ENCODE results near the gene PRDM16. TPM values are rescaled to one million over a fixed set of nuclear protein-coding genes. Genes with fewer than 3 reads are reported as not detected.

The PRDM16 gene
- polyA plus RNA-seq, 1 donor from 2014 or later, result 0.21 TPM

DNA sequence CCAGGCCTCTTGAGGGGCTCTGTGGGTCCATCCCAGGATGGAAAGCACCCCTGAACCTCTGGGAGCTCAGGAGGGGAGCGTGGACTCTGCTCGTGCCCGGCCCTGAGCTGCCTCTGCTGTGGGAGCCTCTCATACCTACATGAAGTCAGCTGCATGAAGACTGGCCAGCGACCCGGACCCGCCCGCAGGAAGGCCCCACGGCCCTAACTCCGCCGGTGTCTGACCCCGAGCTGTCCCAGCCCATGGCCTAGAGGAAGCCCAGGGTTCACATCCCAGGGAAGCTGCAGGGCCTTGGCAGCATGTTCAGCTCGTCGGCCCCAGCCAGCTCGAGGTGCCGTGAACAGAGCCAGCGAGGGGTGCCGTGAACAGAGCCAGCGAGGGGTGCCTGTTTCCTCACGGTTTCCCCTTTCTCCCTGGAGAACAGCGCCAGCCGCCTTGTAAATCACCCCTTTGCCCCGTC, 207.4 kb downstream of the PRDM16 start:
- Histone ChIP-seq H3K79me2 (replicated peaks; ENCODE audit: insufficient read depth, low read length) (no peaks in the 10 kb centered on the region), H3F3A (ENCODE audit: insufficient read depth, low read length, poor library complexity, severe bottlenecking) (no peaks in the 10 kb centered on the region), H3K36me3 (ENCODE audit: insufficient read depth, low read length) (no peaks in the 10 kb centered on the region), H4K20me1 (ENCODE audit: insufficient read depth) (no peaks in the 10 kb centered on the region), H3K9ac (ENCODE audit: low read length) (no peak overlapping the region), H3K27me3 (ENCODE audit: insufficient read depth, low read depth, low read length) (no peaks in the 10 kb centered on the region), H3K4me2 (ENCODE audit: low read length) (no peak overlapping the region), H2AFZ (ENCODE audit: low read depth, low read length) (no peak overlapping the region), H3K27ac (ENCODE audit: low read length) (no peak overlapping the region), H3K4me3 (ENCODE audit: low read length) (no peak overlapping the region), H3K9me2 (ENCODE audit: insufficient read depth, low read length) (no peaks in the 10 kb centered on the region), H3K9me3 (ENCODE audit: low read length) (no peaks in the 10 kb centered on the region)
- no peak for TF ChIP-seq SMC3 (conservative IDR thresholded peaks at IDR 0.05; ENCODE audit: poor library complexity)
- TF ChIP-seq TAF1 (IDR thresholded peaks at IDR 0.05; ENCODE audit: low read depth), result no peak
- TF ChIP-seq MXI1 (conservative IDR thresholded peaks at IDR 0.05; ENCODE audit: poor library complexity, severe bottlenecking), result no peak
- TF ChIP-seq, protein P1, sequence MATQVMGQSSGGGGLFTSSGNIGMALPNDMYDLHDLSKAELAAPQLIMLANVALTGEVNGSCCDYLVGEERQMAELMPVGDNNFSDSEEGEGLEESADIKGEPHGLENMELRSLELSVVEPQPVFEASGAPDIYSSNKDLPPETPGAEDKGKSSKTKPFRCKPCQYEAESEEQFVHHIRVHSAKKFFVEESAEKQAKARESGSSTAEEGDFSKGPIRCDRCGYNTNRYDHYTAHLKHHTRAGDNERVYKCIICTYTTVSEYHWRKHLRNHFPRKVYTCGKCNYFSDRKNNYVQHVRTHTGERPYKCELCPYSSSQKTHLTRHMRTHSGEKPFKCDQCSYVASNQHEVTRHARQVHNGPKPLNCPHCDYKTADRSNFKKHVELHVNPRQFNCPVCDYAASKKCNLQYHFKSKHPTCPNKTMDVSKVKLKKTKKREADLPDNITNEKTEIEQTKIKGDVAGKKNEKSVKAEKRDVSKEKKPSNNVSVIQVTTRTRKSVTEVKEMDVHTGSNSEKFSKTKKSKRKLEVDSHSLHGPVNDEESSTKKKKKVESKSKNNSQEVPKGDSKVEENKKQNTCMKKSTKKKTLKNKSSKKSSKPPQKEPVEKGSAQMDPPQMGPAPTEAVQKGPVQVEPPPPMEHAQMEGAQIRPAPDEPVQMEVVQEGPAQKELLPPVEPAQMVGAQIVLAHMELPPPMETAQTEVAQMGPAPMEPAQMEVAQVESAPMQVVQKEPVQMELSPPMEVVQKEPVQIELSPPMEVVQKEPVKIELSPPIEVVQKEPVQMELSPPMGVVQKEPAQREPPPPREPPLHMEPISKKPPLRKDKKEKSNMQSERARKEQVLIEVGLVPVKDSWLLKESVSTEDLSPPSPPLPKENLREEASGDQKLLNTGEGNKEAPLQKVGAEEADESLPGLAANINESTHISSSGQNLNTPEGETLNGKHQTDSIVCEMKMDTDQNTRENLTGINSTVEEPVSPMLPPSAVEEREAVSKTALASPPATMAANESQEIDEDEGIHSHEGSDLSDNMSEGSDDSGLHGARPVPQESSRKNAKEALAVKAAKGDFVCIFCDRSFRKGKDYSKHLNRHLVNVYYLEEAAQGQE (IDR thresholded peaks at IDR 0.05; ENCODE audit: borderline replicate concordance), result no peak

GRCh38 chr1:3277011-3277471, 208.0 kb downstream of the PRDM16 start:
- Histone ChIP-seq H3K27me3 (ENCODE audit: insufficient read depth, low read depth, low read length) (no peaks in the 10 kb centered on the region), H4K20me1 (ENCODE audit: insufficient read depth) (no peaks in the 10 kb centered on the region), H3K9ac (ENCODE audit: low read length) (no peak overlapping the region), H3K9me2 (ENCODE audit: insufficient read depth, low read length) (no peaks in the 10 kb centered on the region), H3F3A (ENCODE audit: insufficient read depth, low read length, poor library complexity, severe bottlenecking) (no peaks in the 10 kb centered on the region), H3K36me3 (ENCODE audit: insufficient read depth, low read length) (no peaks in the 10 kb centered on the region), H3K4me2 (ENCODE audit: low read length) (no peak overlapping the region), H3K9me3 (ENCODE audit: low read length) (no peaks in the 10 kb centered on the region), H3K27ac (ENCODE audit: low read length) (no peak overlapping the region), H3K79me2 (replicated peaks; ENCODE audit: insufficient read depth, low read length) (no peaks in the 10 kb centered on the region), H3K4me3 (ENCODE audit: low read length) (no peak overlapping the region), H2AFZ (ENCODE audit: low read depth, low read length) (no peak overlapping the region)
- TF ChIP-seq TAF1 (IDR thresholded peaks at IDR 0.05; ENCODE audit: low read depth), result no peak
- TF ChIP-seq, protein P2, sequence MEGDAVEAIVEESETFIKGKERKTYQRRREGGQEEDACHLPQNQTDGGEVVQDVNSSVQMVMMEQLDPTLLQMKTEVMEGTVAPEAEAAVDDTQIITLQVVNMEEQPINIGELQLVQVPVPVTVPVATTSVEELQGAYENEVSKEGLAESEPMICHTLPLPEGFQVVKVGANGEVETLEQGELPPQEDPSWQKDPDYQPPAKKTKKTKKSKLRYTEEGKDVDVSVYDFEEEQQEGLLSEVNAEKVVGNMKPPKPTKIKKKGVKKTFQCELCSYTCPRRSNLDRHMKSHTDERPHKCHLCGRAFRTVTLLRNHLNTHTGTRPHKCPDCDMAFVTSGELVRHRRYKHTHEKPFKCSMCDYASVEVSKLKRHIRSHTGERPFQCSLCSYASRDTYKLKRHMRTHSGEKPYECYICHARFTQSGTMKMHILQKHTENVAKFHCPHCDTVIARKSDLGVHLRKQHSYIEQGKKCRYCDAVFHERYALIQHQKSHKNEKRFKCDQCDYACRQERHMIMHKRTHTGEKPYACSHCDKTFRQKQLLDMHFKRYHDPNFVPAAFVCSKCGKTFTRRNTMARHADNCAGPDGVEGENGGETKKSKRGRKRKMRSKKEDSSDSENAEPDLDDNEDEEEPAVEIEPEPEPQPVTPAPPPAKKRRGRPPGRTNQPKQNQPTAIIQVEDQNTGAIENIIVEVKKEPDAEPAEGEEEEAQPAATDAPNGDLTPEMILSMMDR (IDR thresholded peaks at IDR 0.05; ENCODE audit: poor library complexity, severe bottlenecking), result no peak
- no peak for TF ChIP-seq EZH2 (IDR thresholded peaks at IDR 0.05; ENCODE audit: borderline replicate concordance, insufficient read depth, low read length, poor library complexity, severe bottlenecking)
- TF ChIP-seq SMC3 (conservative IDR thresholded peaks at IDR 0.05; ENCODE audit: poor library complexity), result no peak
- TF ChIP-seq, protein P1 (IDR thresholded peaks at IDR 0.05; ENCODE audit: borderline replicate concordance), result no peak
- TF ChIP-seq POLR2AphosphoS5 (IDR thresholded peaks at IDR 0.05), result no peak
- TF ChIP-seq MXI1 (conservative IDR thresholded peaks at IDR 0.05; ENCODE audit: poor library complexity, severe bottlenecking), result no peak

Data from neural cell (in vitro differentiated cells).